Effector memory CD4-positive, alpha-beta T cell (primary cell): ENCODE data around the gene RNF224.
A peak's percentile ranks its signal among the peaks of the same experiment; 100 is the strongest.

ENCODE experiments used
- DNase-seq, 3 donors: peaks; one replicate each; pipeline ENCODE4 v3.0.0-alpha.2; 2020
- H3K27ac ChIP-seq: 2 replicates; pipeline ENCODE4 v1.7.0; 2013; ENCODE audit warnings: mild to moderate bottlenecking, low read length, moderate library complexity; ENCODE audit not compliant: insufficient read depth, poor library complexity, severe bottlenecking
- H3K27me3 ChIP-seq: replicated peaks from 2 replicates; pipeline ENCODE4 v1.7.0; 2013; ENCODE audit warnings: mild to moderate bottlenecking, low read length; ENCODE audit not compliant: insufficient read depth, control insufficient read depth, poor library complexity, severe bottlenecking
- H3K36me3 ChIP-seq: 2 replicates; pipeline ENCODE4 v1.7.0; 2013; ENCODE audit warnings: mild to moderate bottlenecking, low read length, moderate library complexity; ENCODE audit not compliant: control insufficient read depth, insufficient read depth
- H3K4me1 ChIP-seq: 2 replicates; pipeline ENCODE4 v1.7.0; 2013; ENCODE audit warnings: low read length, mild to moderate bottlenecking; ENCODE audit not compliant: control insufficient read depth, insufficient read depth, poor library complexity, severe bottlenecking
- H3K4me3 ChIP-seq: 2 replicates; pipeline ENCODE4 v1.7.0; 2013; ENCODE audit warnings: low read length, low read depth, mild to moderate bottlenecking; ENCODE audit not compliant: insufficient read depth, poor library complexity, severe bottlenecking
- H3K9me3 ChIP-seq: 2 replicates; pipeline ENCODE4 v1.7.0; 2013; ENCODE audit warnings: mild to moderate bottlenecking, low read length, moderate library complexity; ENCODE audit not compliant: control insufficient read depth

Gene RNF224

DNA sequence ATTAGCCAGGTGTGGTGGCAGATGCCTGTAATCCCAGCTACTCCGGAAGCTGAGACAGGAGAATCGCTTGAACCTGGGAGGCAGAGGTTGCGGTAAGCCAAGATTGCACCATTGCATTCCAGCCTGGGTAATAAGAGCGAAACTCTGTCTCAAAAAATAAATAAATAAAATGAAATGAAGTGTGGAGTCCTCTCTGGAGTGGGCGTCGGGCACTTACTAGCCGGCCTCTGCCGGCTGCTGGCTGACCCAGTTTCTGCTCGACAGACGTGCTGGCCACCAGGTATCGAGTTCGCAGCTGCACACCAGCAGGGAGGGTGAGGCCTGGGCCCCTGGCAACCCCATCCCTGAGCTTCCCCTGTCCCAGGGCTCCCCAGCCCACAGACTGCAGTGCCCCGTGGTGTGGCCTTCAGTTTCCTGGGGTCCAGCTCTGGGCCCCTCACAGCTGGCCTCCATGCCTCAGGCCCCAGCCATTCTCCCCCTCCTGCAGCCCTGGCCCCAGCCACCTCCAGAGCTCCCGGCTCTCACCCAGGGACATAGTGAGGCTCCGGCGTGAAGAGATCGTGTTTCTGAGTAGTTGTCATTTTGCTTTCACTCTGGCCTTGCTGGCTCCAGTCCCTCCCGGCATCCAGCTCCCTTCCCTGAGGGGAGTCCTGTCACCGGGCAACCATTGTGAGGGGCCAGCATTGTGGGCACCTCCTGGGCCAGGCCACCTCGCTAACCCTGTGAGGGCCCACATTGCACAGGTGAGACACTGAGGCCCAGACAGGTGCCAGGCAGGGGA, 20.0 kb downstream of the RNF224 start:
- DNase-seq, result no peak
- Histone ChIP-seq H3K9me3 (no peaks in the 10 kb centered on the region), H3K36me3 (peaks cover 17% of the 10 kb centered on the region), H3K4me3 (no peak overlapping the region), H3K27ac (no peak overlapping the region), H3K4me1 (peaks cover 7% of the 10 kb centered on the region), H3K27me3 (no peaks in the 10 kb centered on the region)

DNA sequence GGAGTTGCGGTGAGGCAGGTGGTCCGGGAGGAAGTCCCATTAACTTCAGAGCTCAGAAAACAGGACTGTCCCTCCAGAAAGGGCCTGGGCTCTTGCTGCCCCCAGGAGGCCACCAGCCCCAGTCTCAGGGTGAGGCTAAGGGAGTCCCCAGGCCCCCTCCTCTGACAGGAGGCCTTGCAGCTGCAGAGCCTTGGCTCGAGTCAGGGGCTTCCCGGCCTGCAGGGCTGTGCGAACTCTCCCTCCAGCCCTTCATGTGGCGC, 20.5 kb downstream of the RNF224 start:
- H3K27ac ChIP-seq, result no peak overlapping the region
- no peaks in the 10 kb centered on the region for H3K27me3 ChIP-seq
- peaks cover 2% of the 10 kb centered on the region for H3K4me1 ChIP-seq
- DNase-seq, result no peak
- peaks cover 12% of the 10 kb centered on the region for H3K36me3 ChIP-seq
- no peaks in the 10 kb centered on the region for H3K9me3 ChIP-seq
- no peak overlapping the region for H3K4me3 ChIP-seq

DNA sequence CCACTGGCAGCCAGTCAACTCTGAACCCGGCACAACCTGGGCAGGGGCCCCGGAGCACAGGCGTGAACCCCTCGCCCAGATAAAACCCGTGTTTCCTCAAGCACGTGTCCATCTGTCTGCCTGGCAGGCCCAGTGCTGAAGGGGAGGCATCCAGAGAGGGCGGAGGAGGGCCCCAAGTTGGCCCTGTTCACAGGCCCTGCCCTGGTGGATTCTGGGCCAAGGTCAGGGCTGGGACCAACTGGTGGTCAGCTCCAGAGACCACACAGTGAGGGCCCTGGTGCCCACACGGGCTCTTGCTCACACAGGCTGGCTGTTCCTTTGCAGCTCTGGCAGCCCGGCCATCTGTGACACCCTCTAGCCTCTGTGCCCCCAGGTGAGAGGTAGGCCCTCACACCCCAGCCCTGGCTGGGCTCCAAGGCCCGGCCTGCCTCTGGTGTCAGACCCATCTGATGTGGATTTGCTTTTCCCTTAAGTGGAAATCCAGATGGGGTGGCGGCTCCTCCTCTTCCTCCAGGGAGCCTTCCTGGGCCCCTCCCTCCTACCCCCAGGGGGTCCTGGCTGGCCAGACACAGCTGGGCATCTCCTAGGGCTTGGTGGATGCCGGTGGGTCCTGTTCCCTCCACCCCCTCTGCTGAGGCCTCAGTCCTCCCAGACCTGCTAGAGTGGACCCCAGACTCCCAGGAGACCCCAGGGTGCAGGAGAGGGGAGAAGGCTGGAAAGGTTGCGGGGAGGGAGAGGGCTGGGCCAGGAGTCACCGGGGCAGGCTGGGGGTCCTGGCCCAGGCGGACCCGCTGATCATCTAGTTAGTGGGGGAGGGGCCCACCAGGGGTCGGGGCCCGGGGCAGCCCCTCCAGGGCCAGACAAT, 23.3 kb downstream of the RNF224 start:
- Histone ChIP-seq H3K4me3 (no peak overlapping the region), H3K9me3 (no peaks in the 10 kb centered on the region), H3K36me3 (no peaks in the 10 kb centered on the region), H3K4me1 (peaks cover 8% of the 10 kb centered on the region), H3K27me3 (no peaks in the 10 kb centered on the region), H3K27ac (no peak overlapping the region)
- no peak for DNase-seq

DNA sequence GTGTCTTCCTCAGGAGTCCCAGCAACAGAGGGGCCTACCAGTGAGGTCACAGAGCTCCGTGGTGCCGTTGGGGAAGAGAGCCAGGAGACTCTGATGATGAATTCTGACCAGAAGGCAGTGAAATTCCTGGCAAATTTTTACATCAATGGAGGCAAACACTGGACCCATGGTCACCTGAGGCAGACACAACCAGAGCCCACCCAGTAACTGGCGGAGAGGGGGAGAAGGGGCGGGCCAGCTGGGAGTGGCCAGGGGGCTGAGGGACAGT, 23.8 kb downstream of the RNF224 start, which contains the start of gene STPG3:
Gene STPG3 (plus strand): TSS at position 93 of the 268 bp plus-strand sequence. CDS start 1 bp downstream, at position 94.
- H3K27me3 ChIP-seq, result no peaks in the 10 kb centered on the region
- H3K27ac ChIP-seq, result no peak within 1 kb of the TSS
- H3K4me1 ChIP-seq, result peaks cover 13% of the 10 kb centered on the region
- no peaks in the 10 kb centered on the region for H3K9me3 ChIP-seq
- no peaks in the 10 kb centered on the region for H3K36me3 ChIP-seq
- no peak for DNase-seq
- no peak within 1 kb of the TSS for H3K4me3 ChIP-seq

DNA sequence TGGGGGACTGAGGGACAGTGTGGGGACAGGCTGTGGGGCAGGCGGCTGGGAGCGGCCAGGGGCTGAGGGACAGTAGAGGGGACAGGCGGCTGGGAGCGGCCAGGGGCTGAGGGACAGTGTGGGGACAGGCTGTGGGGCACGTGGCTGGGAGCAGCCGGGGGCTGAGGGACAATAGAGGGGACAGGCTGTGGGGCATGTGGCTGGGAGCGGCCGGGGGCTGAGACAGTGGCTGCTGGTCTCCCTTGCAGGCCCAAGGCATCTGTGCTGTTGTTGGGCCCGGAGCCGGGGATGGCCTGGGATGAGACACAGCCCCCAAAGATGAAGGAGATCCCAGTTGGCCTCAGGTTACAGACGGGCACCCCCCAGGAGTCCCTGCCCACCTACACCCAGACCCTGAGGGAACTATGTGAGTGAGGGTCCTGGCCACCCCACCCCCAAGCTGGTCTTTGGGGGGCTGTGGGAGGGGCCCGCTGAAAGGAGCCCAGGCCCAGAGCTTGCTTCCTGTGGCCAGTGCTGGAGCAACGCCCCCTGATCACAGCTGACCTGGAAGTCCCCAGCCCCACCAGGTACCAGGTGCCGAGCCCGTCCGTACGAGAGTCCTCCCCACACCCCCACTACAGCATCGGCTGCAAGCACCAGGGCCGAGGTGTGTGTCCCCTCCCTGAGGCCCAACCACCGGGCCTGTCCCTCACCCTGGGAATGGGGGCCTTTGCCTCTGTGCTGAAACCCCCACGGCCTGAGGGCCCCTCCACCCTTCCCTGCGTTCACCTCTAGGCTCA, 24.4 kb downstream of the RNF224 start:
- H3K27me3 ChIP-seq, result no peaks in the 10 kb centered on the region
- H3K27ac ChIP-seq, result no peak overlapping the region
- no peak for DNase-seq
- H3K36me3 ChIP-seq, result peaks cover 2% of the 10 kb centered on the region
- H3K4me1 ChIP-seq, result peaks cover 19% of the 10 kb centered on the region
- no peaks in the 10 kb centered on the region for H3K9me3 ChIP-seq
- H3K4me3 ChIP-seq, result no peak overlapping the region

DNA sequence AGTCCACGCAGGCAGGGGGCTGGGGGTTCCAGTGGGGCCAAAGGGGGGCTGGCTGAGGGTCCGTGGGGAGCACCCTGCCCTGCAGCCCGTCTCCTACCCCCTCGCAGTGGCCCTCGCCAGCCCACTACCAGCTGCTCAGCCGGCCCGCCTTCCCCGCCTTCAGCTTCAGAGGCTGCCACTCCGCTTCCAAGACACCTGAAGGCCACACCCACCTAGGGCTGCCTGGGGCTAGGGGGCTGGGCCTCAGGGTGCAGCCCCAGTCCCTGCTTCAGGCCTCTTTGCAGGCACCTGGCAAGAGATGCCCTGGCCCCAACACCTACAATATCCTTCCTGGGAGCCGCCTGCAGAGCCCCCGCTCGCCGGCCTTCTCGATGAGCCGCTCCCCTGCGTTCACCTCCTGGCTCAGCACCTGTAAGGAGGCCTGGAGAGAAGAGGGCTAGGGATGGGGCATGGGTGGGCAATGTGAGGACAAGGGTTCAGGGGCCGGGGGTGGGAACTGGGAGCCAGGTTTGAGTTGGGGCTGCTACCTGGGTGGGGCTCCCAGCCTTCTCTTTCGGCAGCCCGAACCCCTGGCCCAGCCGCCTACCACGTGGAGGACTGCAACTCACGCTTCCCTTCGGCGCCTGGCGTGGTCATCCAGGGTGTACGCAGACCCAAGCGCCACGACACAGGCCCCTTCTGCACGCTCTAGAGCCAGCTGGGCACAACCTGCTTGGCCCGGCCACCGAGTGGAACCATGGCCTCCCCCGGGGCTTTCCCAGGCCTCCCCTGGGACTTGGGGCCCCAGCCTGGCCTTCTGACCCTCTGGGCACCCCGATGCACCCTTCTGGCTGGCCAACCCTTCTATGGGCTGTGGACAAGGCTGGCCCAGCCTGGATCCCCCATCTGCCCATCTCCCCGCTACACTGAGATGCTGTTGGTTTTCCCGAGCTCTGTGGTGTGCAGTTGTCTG, 25.5 kb downstream of the RNF224 start:
- H3K36me3 ChIP-seq, result peaks cover 5% of the 10 kb centered on the region
- no peak overlapping the region for H3K27ac ChIP-seq
- H3K27me3 ChIP-seq, result no peaks in the 10 kb centered on the region
- DNase-seq, result no peak
- H3K9me3 ChIP-seq, result no peaks in the 10 kb centered on the region
- H3K4me1 ChIP-seq, result peaks cover 21% of the 10 kb centered on the region
- no peak overlapping the region for H3K4me3 ChIP-seq

DNA sequence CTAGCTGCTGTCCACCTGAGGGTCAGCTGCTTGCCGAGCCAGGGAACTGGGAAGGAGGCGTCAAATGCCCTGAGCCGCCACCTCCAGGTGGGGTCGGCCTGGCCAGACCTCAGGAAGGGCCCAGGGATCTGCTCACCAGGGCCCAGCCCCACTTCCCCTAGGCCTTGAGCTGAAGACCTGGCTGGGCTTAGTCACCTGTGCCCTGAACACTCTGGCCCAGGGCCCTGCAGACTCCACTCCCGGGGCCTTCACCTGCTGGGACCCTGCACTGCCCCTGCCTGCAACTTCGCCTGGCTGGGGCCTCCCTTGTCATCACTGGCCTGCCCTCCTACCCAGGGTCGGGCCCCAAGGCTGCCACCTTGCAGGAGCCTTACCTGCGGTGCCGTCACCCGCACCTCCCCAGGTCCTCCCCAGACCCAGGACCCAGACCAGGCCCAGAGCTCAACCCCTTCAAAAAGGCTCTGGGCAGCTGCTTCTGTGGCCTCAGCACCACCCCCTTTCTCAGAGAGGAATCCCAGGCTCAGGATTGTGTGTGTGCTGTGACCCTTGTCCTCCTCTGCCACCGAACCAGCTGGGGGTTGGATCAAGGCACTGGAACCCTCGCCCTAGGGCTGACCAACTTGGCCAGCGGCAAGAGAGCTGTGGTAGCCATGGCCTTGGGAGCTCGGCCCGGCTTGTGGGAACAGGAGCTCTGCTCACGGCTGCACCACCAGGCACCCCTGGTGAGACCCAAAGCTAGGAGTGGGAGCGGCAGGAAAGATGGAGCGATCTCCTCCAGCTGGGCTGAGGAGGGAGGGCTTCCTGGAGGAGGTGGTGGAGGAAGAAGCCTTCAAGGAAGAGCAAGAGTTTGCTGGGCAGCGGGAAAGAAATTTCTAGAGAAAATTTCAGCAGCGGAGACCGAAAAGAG, 26.7 kb downstream of the RNF224 start:
- Histone ChIP-seq H3K36me3 (peaks cover 8% of the 10 kb centered on the region), H3K9me3 (no peaks in the 10 kb centered on the region), H3K27ac (no peak overlapping the region), H3K4me3 (peak overlapping the region; percentile 85), H3K27me3 (no peaks in the 10 kb centered on the region), H3K4me1 (peaks cover 21% of the 10 kb centered on the region)
- no peak for DNase-seq

DNA sequence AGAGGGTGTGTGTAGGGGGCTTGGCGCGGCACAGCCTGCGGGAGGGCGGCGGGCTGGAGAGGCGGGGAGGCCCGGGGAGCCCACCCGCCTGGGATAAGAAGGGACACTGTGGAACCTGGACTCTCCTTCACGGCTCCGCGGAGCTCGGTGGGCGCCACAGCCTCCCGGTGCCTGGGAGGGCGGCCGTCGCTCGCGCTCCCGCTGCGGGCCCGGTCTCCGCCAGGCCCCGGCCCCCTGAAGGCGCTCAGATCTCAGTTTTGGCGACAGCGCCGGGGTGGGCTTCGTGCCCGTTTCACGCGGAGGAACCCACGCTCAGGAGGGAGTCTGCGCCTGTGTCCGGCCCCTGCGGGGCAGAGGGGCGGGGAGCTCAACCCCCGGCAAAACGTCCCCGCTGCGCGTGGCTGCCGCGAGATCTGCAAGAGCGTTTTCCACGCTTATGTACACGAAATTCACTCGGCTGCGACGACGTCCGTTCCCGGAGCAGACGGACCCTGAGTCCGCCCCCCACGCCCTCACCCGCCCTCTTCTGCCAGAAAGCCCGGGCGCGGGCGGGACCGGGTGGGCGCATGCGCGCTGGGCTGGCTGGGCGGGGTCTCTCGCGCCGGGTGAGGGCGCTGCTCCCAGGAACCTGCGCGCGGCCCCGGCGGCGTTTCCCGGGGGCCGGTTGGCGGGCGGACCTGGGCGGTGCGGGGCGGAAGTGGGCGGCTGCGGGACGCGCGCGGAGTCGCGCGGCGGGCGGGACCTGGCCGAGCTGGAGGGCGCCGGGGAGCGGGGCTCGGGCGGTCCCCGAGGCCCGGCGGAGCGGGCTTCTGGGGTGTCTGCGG, 27.5 kb downstream of the RNF224 start, which contains the start of gene NELFB:
Gene NELFB (plus strand): TSS at position 704 of the 824 bp plus-strand sequence.
- peak within 1 kb of the TSS; percentile 69 for H3K27ac ChIP-seq
- H3K4me1 ChIP-seq, result peaks cover 21% of the 10 kb centered on the region
- H3K27me3 ChIP-seq, result no peaks in the 10 kb centered on the region
- peak; percentile 90 to 94 (median 93) for DNase-seq
- peaks cover 12% of the 10 kb centered on the region for H3K36me3 ChIP-seq
- H3K9me3 ChIP-seq, result no peaks in the 10 kb centered on the region
- peak within 1 kb of the TSS; percentile 85 for H3K4me3 ChIP-seq
